HL-60 (cell line): ENCODE results near the gene LRMDA.

ENCODE experiments used
- DNase-seq, 2 experiments: peaks; one replicate each; pipeline ENCODE4 v3.0.0-alpha.2; 2010 to 2020; ENCODE audit warnings: low read depth in 1 of 2, low spot score in 1 of 2
- H3K27ac ChIP-seq: fragments of 250-450 bp; sonication (Bioruptor Pico); replicated peaks from 2 replicates; pipeline ENCODE4 v1.5.1; 2020; ENCODE audit warnings: mild to moderate bottlenecking, moderate library complexity
- H3K27me3 ChIP-seq: fragments of 250-450 bp; sonication (Bioruptor Pico); 2 replicates; pipeline ENCODE4 v1.5.1; 2021; ENCODE audit warnings: mild to moderate bottlenecking, moderate library complexity; ENCODE audit not compliant: insufficient read depth, poor library complexity, severe bottlenecking
- H3K4me3 ChIP-seq: replicated peaks from 2 replicates; pipeline ENCODE4 v1.5.1; 2011; ENCODE audit warnings: mild to moderate bottlenecking, control low read depth, low read length; ENCODE audit not compliant: insufficient read depth
- GABPA ChIP-seq: IDR thresholded peaks from 2 replicates; pipeline ENCODE4 v1.6.1; 2012; ENCODE audit warnings: low read depth
- POLR2AphosphoS5 ChIP-seq: IDR thresholded peaks from 2 replicates; pipeline ENCODE4 v1.6.1; 2012; ENCODE audit warnings: low read depth
- SPI1 ChIP-seq: IDR thresholded peaks from 2 replicates; pipeline ENCODE4 v1.6.1; 2012; ENCODE audit warnings: low read depth, mild to moderate bottlenecking, borderline replicate concordance
- TF ChIP-seq, protein P1 (sequence below): IDR thresholded peaks from one replicate; pipeline ENCODE4 v1.5.1; 2011; ENCODE audit warnings: low read length, control low read depth, inconsistent platforms; ENCODE audit not compliant: insufficient read depth
- TF ChIP-seq, protein P2 (sequence below): IDR thresholded peaks from 2 replicates; pipeline ENCODE4 v1.6.1; 2012; ENCODE audit warnings: low read depth; ENCODE audit not compliant: insufficient replicate concordance

Gene LRMDA

DNA sequence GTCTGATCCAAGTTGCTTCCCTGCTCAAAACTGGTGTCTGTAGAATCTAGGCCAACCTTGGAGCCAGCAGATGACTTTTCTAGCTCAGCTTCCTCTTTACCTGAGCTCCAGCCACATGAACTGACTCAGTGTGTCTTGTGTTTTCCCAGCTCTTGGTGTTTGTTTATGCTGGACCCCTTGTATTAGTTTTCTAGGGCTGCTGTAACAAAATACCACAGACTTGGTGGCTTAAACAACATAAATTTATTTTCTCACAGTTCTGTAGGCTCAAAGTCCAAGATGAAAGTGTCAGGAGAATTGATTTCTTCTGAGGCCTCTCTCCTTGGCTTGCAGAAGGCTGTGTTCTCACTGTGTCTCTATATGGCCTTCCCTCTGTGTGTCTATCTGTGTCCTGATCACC is 45.1 kb downstream of the LRMDA start:
- TF ChIP-seq POLR2AphosphoS5 (no peak), SPI1 (no peak), GABPA (no peak)
- TF ChIP-seq, protein P1, sequence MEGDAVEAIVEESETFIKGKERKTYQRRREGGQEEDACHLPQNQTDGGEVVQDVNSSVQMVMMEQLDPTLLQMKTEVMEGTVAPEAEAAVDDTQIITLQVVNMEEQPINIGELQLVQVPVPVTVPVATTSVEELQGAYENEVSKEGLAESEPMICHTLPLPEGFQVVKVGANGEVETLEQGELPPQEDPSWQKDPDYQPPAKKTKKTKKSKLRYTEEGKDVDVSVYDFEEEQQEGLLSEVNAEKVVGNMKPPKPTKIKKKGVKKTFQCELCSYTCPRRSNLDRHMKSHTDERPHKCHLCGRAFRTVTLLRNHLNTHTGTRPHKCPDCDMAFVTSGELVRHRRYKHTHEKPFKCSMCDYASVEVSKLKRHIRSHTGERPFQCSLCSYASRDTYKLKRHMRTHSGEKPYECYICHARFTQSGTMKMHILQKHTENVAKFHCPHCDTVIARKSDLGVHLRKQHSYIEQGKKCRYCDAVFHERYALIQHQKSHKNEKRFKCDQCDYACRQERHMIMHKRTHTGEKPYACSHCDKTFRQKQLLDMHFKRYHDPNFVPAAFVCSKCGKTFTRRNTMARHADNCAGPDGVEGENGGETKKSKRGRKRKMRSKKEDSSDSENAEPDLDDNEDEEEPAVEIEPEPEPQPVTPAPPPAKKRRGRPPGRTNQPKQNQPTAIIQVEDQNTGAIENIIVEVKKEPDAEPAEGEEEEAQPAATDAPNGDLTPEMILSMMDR: no peak
- TF ChIP-seq, protein P2, sequence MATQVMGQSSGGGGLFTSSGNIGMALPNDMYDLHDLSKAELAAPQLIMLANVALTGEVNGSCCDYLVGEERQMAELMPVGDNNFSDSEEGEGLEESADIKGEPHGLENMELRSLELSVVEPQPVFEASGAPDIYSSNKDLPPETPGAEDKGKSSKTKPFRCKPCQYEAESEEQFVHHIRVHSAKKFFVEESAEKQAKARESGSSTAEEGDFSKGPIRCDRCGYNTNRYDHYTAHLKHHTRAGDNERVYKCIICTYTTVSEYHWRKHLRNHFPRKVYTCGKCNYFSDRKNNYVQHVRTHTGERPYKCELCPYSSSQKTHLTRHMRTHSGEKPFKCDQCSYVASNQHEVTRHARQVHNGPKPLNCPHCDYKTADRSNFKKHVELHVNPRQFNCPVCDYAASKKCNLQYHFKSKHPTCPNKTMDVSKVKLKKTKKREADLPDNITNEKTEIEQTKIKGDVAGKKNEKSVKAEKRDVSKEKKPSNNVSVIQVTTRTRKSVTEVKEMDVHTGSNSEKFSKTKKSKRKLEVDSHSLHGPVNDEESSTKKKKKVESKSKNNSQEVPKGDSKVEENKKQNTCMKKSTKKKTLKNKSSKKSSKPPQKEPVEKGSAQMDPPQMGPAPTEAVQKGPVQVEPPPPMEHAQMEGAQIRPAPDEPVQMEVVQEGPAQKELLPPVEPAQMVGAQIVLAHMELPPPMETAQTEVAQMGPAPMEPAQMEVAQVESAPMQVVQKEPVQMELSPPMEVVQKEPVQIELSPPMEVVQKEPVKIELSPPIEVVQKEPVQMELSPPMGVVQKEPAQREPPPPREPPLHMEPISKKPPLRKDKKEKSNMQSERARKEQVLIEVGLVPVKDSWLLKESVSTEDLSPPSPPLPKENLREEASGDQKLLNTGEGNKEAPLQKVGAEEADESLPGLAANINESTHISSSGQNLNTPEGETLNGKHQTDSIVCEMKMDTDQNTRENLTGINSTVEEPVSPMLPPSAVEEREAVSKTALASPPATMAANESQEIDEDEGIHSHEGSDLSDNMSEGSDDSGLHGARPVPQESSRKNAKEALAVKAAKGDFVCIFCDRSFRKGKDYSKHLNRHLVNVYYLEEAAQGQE: no peak
- Histone ChIP-seq H3K27me3 (no peaks in the 10 kb centered on the region), H3K27ac (no peak overlapping the region), H3K4me3 (no peak overlapping the region)
- DNase-seq: no peak

DNA sequence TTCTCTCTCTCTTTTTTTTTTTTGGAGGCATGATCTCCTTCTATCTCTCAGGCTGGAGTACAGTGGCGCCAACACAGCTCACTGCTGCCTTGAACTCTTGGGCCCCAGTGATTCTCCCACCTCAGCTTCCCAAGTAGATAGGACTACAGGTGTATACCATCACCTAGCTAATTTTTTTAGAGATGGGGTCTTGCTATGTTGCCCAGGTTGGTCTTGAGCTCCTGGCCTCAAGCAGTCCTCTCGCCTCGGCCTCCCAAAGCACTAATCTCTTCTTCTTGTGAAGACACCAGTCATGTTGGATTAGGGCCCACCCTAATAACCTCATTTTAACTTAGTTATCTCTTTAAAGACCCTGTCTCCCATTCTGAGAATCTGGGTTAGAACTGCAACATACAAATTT is 45.6 kb downstream of the LRMDA start:
- Histone ChIP-seq H3K4me3 (no peak overlapping the region), H3K27me3 (no peaks in the 10 kb centered on the region), H3K27ac (no peak overlapping the region)
- no peak for TF ChIP-seq POLR2AphosphoS5
- TF ChIP-seq, protein P1: no peak
- TF ChIP-seq SPI1: no peak
- TF ChIP-seq, protein P2: no peak
- no peak for DNase-seq

DNA sequence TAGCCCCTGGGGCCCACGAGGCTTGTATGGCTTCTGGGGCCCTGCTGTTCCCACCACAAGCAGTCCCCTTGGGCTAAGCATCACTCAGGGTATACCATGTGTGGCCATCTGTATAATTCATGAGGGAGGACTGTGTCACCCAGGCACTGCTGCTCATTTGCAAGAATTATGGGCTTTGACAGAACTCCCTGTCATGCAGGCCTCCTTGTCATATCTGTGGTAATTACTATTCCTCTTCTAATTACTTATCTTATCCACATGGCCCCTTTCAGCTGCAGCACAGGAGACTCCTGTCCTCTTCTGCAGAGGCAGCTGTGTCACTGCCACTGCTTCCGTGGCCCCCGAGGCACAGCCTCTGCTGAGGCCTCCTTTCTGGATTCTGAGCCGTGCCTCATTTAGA is 46.3 kb downstream of the LRMDA start:
- DNase-seq: no peak
- H3K27me3 ChIP-seq: no peaks in the 10 kb centered on the region

More for the DNA sequence above, 46.3 kb downstream of the LRMDA start:
- Histone ChIP-seq H3K27ac (no peak overlapping the region), H3K4me3 (no peak overlapping the region)
- TF ChIP-seq GABPA (no peak), SPI1 (no peak), POLR2AphosphoS5 (no peak)
- TF ChIP-seq, protein P2: no peak
- TF ChIP-seq, protein P1: no peak
